ENCODE data around the gene ASB4.

DNA sequence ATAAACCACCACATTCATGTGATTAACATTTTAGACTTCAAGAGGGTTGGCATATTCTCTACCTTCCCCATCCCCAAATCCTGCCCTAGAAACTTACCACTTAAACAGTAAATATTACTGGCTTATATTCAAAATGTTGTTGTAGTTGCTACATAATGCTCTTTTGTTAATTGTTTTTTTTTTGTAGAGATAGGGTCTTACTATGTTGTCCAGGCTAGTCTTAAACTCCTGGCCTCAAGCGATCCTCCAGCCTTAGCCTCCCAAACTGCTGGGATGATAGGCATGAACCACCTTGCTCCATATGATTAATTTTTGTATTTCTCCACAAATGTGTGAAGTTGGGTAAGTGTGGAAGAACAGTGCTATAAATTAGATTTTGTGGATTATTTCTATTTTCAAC is 104.0 kb downstream of the ASB4 start:
- TF ChIP-seq CTCF (IDR thresholded peaks at IDR 0.05) = no peak
- TF ChIP-seq POLR2A (IDR thresholded peaks at IDR 0.05) = no peak
- no peak for TF ChIP-seq EP300 (IDR thresholded peaks at IDR 0.05)

Measured in gastroesophageal sphincter (tissue), 3 donors.